OCI-LY7 (cell line): ENCODE measurements around the gene POC1A. TPM values are rescaled to one million over a fixed set of nuclear protein-coding genes. Genes with fewer than 3 reads are reported as not detected.
A peak's percentile ranks its signal among the peaks of the same experiment; 100 is the strongest.

ENCODE experiments used
- BruUV-seq: library from RNA; stranded (reverse); fragments of 400-500 nt; replicated peaks from 2 replicates; lab custom pipeline; 2021; lab: Mats Ljungman, UMichigan
- CTCF ChIA-PET: fragments of 300-600 bp; sonication (Branson Sonifier 250); formaldehyde crosslinking; loops from one replicate; lab custom pipeline; 2022; ENCODE audit warnings: antibody characterized with exemption; ENCODE audit not compliant: unreplicated experiment; lab: Charles Lee
- POLR2A ChIA-PET: fragments of 300-600 bp; sonication (Branson Sonifier 250); formaldehyde crosslinking; loops from one replicate; lab custom pipeline; 2022; ENCODE audit warnings: antibody characterized with exemption; lab: Charles Lee
- DNase-seq: peaks from one replicate; pipeline ENCODE4 v3.0.0-alpha.2; 2015; ENCODE audit warnings: low spot score
- H2AFZ ChIP-seq: fragments of 200-600 bp; sonication (generic), shearing (Covaris generic); 2 replicates; pipeline ENCODE4 v1.6.1; 2014; ENCODE audit warnings: mild to moderate bottlenecking, antibody characterized with exemption, low read length, moderate library complexity
- H3K27ac ChIP-seq: fragments of 200-600 bp; sonication (generic); 2 replicates; pipeline ENCODE4 v1.5.1; 2014; ENCODE audit warnings: mixed run types, low read depth, mild to moderate bottlenecking, moderate library complexity, low read length, inconsistent platforms; ENCODE audit not compliant: poor library complexity, severe bottlenecking
- H3K36me3 ChIP-seq: fragments of 200-600 bp; sonication (generic); 2 replicates; pipeline ENCODE4 v1.6.1; 2014; ENCODE audit warnings: mild to moderate bottlenecking, antibody characterized with exemption, low read length, moderate library complexity, mixed read lengths; ENCODE audit not compliant: insufficient read depth
- H3K4me1 ChIP-seq: fragments of 200-600 bp; sonication (generic); 2 replicates; pipeline ENCODE4 v1.5.1; 2014; ENCODE audit warnings: mild to moderate bottlenecking, low read length; ENCODE audit not compliant: insufficient read depth, poor library complexity, severe bottlenecking
- H3K4me2 ChIP-seq: fragments of 200-600 bp; sonication (generic); 2 replicates; pipeline ENCODE4 v1.6.1; 2014; ENCODE audit warnings: mild to moderate bottlenecking, low read length
- H3K4me3 ChIP-seq: fragments of 200-600 bp; sonication (generic); 2 replicates; pipeline ENCODE4 v1.5.1; 2014; ENCODE audit warnings: mild to moderate bottlenecking, low read depth, low read length; ENCODE audit not compliant: poor library complexity, severe bottlenecking
- H3K79me2 ChIP-seq: fragments of 200-600 bp; sonication (generic); 2 replicates; pipeline ENCODE4 v1.6.1; 2016; ENCODE audit warnings: low read depth, mild to moderate bottlenecking, low read length, moderate library complexity, mixed read lengths; ENCODE audit not compliant: insufficient read depth
- H3K9me2 ChIP-seq: fragments of 200-600 bp; sonication (generic); 2 replicates; pipeline ENCODE4 v1.6.1; 2016; ENCODE audit warnings: mild to moderate bottlenecking, low read length, mixed read lengths; ENCODE audit not compliant: insufficient read depth
- H3K9me3 ChIP-seq: fragments of 200-600 bp; sonication (generic); 2 replicates; pipeline ENCODE4 v1.6.1; 2014; ENCODE audit warnings: mild to moderate bottlenecking, mixed run types, low read length, mixed read lengths
- H4K20me1 ChIP-seq: fragments of 200-600 bp; sonication (generic); 2 replicates; pipeline ENCODE4 v1.6.1; 2014; ENCODE audit warnings: mild to moderate bottlenecking, antibody characterized with exemption, low read length, moderate library complexity, mixed read lengths; ENCODE audit not compliant: insufficient read depth
- EZH2phosphoT487 ChIP-seq: fragments of 200-600 bp; sonication (generic); IDR thresholded peaks from 2 replicates; pipeline ENCODE4 v1.6.1; 2018; ENCODE audit warnings: low read depth, borderline replicate concordance, mild to moderate bottlenecking, mixed run types, antibody characterized with exemption, low read length, moderate library complexity, mixed read lengths
- intact Hi-C: fragments of 100-400 bp; cut with micrococcal nuclease; formaldehyde crosslinking; loops from one replicate; pipeline ENCODE4 v1.10.0; 2022; ENCODE audit not compliant: unreplicated experiment
- total RNA-seq, 2 experiments: library from RNA; depleted of rRNA in 1 of 2; stranded (reverse); fragments of >200 nt in 1 of 2; shearing (Covaris generic) in 1 of 2; gene quantifications; 2 replicates each; pipeline ENCODE4 v1.2.3, GENCODE V29; 2014 to 2022
- TF ChIP-seq, protein P1 (sequence below): fragments of 200-600 bp; sonication (generic); conservative IDR thresholded peaks from 2 replicates; pipeline ENCODE4 v1.5.1; 2014; ENCODE audit warnings: mild to moderate bottlenecking, antibody characterized with exemption, low read length, moderate library complexity, mixed read lengths

POC1A gene
- total RNA-seq, 2 experiments from 2014 or later: 40.0 to 41.0 TPM

DNA sequence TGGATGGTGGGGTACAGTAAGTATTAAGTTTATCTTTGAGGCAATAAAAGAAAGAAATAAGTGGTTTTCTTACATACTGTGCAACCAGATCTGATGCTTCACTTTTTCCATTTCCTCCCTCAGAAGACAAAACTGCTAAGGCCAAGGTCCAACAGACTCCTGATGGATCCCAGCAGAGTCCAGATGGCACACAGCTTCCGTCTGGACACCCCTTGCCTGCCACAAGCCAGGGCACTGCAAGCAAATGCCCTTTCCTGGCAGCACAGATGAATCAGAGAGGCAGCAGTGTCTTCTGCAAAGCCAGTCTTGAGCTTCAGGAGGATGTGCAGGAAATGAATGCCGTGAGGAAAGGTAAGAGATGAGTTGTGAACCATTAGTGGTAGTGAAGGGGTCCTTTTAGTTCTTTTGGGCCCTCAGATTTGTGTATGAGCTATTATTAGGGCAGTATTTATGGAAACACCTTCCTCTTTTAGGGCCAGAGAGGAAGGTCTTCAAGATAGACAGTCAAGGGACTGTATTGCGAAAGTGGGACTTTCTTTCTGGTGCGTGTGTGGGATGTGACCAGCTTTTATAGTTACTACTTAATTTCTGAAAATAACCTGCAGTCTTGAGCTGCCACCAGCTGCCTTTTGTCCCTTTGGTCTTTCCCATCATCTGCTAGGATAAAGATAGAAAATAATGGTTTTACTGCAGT, 48.3 kb upstream of the POC1A start:
- Histone ChIP-seq H3K4me3 (no peak overlapping the region), H3K36me3 (peaks cover 79% of the 10 kb centered on the region), H2AFZ (no peak overlapping the region), H3K9me3 (no peaks in the 10 kb centered on the region), H3K79me2 (peaks cover 15% of the 10 kb centered on the region; the same call in 1 of the 2 replicates), H3K4me1 (peaks cover 23% of the 10 kb centered on the region), H3K9me2 (no peaks in the 10 kb centered on the region), H3K27ac (no peak overlapping the region), H4K20me1 (no peaks in the 10 kb centered on the region), H3K4me2 (peak overlapping the region; percentile 22; the same call in 1 of the 2 replicates)
- DNase-seq: no peak
- no peak for TF ChIP-seq EZH2phosphoT487
- TF ChIP-seq, protein P1, sequence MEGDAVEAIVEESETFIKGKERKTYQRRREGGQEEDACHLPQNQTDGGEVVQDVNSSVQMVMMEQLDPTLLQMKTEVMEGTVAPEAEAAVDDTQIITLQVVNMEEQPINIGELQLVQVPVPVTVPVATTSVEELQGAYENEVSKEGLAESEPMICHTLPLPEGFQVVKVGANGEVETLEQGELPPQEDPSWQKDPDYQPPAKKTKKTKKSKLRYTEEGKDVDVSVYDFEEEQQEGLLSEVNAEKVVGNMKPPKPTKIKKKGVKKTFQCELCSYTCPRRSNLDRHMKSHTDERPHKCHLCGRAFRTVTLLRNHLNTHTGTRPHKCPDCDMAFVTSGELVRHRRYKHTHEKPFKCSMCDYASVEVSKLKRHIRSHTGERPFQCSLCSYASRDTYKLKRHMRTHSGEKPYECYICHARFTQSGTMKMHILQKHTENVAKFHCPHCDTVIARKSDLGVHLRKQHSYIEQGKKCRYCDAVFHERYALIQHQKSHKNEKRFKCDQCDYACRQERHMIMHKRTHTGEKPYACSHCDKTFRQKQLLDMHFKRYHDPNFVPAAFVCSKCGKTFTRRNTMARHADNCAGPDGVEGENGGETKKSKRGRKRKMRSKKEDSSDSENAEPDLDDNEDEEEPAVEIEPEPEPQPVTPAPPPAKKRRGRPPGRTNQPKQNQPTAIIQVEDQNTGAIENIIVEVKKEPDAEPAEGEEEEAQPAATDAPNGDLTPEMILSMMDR: no peak
- ChIA-PET CTCF (interaction anchor here (1.2 to 1.6 kb wide), 2 partner anchors 18 to 77 kb away, joined by 3 to 4 read pairs; no protein-coding TSS in a partner anchor), POLR2A (interaction anchor here (3.2 kb wide), 1 partner anchor 23 kb away, joined by 16 read pairs; the partner anchor contains the start of gene TLR9)
- no TSS peak for BruUV-seq
- intact Hi-C loops: no loop called here

DNA sequence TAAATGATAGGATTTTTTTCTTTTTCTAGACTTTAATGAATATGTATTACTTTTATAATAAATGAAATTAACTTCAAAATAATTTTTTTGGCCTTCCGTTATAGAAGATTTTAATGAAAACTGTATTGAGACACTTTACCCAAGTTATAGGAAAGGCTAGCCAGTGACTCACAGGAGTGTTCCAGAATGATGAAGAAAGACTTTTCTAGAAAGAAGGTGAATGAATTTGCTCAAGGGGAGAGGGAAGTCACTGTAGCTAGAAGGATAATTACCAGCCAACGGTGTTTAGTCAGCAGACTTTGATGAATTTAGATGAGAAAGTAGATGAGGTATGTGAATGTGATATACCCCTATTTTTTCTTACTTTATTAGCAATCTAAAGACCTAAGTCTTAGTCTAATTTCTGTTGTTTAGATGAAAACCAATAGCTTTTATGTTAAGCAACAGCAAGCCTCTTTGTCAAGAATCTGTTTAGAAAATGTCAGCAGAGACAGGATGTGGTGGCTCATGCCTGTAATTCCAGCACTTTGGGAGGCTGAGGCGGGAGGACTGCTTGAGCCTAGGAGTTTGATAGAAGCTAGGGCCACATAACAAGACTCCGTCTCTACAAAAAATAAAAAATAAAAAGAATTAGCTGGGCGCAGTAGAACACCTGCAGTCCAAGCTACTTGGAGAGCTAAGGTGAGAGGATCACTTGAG, 46.9 kb upstream of the POC1A start:
- intact Hi-C loops: no loop called here
- TF ChIP-seq, protein P1: no peak
- no peak for TF ChIP-seq EZH2phosphoT487
- H4K20me1 ChIP-seq: no peaks in the 10 kb centered on the region
- H3K79me2 ChIP-seq: peaks cover 15% of the 10 kb centered on the region; the same call in 1 of the 2 replicates
- ChIA-PET CTCF (interaction anchor here (1.0 kb wide), 1 partner anchor 13 kb away, joined by 4 read pairs; no protein-coding TSS in a partner anchor), POLR2A (interaction anchor here (3.2 kb wide), 1 partner anchor 24 kb away, joined by 16 read pairs; the partner anchor contains the start of gene TLR9)
- H3K9me3 ChIP-seq: no peaks in the 10 kb centered on the region
- no peak overlapping the region for H3K4me3 ChIP-seq
- BruUV-seq: no TSS peak
- H3K27ac ChIP-seq: no peak overlapping the region
- H3K36me3 ChIP-seq: peaks cover 67% of the 10 kb centered on the region
- no peak overlapping the region for H2AFZ ChIP-seq
- DNase-seq: no peak
- H3K4me2 ChIP-seq: no peak overlapping the region
- H3K4me1 ChIP-seq: peaks cover 31% of the 10 kb centered on the region
- H3K9me2 ChIP-seq: no peaks in the 10 kb centered on the region
